Skeletal muscle tissue (tissue), 4 donors: ENCODE measurements around the gene EMP2. TPM values are rescaled to one million over a fixed set of nuclear protein-coding genes. Genes with fewer than 3 reads are reported as not detected.
A peak's percentile ranks its signal among the peaks of the same experiment; 100 is the strongest.
"Not testable (repeated sequence)": the region's sequence is repeated elsewhere in the genome, so short reads cannot be mapped to it uniquely, and the experiment has no call there.

Source experiments
- H3K27ac ChIP-seq: one replicate; pipeline ENCODE4 v1.7.0; 2013; ENCODE audit warnings: mild to moderate bottlenecking, low read depth, low read length, inconsistent platforms
- H3K27me3 ChIP-seq, 3 donors: one replicate each; pipeline ENCODE4 v1.7.0; 2013; ENCODE audit warnings: low read length in 3 of 3; ENCODE audit not compliant: control insufficient read depth in 3 of 3, insufficient read depth in 3 of 3
- H3K36me3 ChIP-seq, 3 donors: one replicate each; pipeline ENCODE4 v1.7.0; 2013; ENCODE audit warnings: low read length in 3 of 3; ENCODE audit not compliant: control insufficient read depth in 3 of 3, insufficient read depth in 3 of 3
- H3K4me1 ChIP-seq, 3 donors: one replicate each; pipeline ENCODE4 v1.7.0; 2013; ENCODE audit warnings: low read length in 3 of 3, mild to moderate bottlenecking in 3 of 3; ENCODE audit not compliant: control insufficient read depth in 3 of 3, insufficient read depth in 3 of 3
- H3K4me3 ChIP-seq, 3 donors: one replicate each; pipeline ENCODE4 v1.7.0; 2013; ENCODE audit warnings: low read length in 3 of 3
- H3K9ac ChIP-seq, 3 donors: one replicate each; pipeline ENCODE4 v1.7.0; 2013; ENCODE audit warnings: low read length in 3 of 3, mild to moderate bottlenecking in 3 of 3, moderate library complexity in 2 of 3, low read depth in 1 of 3
- H3K9me3 ChIP-seq, 3 donors: one replicate each; pipeline ENCODE4 v1.7.0; 2013; ENCODE audit warnings: low read length in 3 of 3; ENCODE audit not compliant: control insufficient read depth in 3 of 3
- total RNA-seq: library from RNA; depleted of rRNA; stranded (reverse); fragments of >200 nt; gene quantifications from one replicate; pipeline ENCODE4 v1.2.3, GENCODE V29; 2014
- donor health status: Osteomylitis.

The EMP2 gene
- total RNA-seq, 1 donor from 2014 or later, result 42.8 TPM

DNA sequence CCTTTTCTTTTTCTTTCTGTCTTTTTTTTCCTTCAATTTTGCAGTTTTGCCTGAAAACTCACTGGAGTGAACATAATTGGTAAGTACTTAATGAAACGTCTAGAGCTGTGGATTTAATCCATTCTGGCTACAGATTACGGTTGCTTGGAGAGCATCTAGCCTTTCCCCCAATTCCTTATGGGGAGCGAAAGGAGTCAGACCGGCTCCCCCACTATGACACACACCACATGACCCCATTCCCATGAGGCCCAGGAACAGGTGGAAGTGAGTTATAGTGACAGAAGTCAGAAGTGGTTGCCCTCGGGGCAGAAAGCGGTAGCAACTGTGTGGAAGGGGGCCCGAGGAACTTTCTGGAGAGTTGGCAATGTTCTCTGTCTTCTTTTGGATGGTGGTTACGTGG, 41.2 kb downstream of the EMP2 start:
- H3K4me3 ChIP-seq, result no peak overlapping the region
- peaks cover 0 to 4% (median 2%) of the 10 kb centered on the region in 3 donors for H3K4me1 ChIP-seq
- no peak overlapping the region for H3K9ac ChIP-seq
- H3K27me3 ChIP-seq, result no peaks in the 10 kb centered on the region
- peak overlapping the region; percentile 22 for H3K27ac ChIP-seq
- peaks cover 18 to 43% (median 43%) of the 10 kb centered on the region in 3 donors for H3K36me3 ChIP-seq
- no peaks in the 10 kb centered on the region for H3K9me3 ChIP-seq

DNA sequence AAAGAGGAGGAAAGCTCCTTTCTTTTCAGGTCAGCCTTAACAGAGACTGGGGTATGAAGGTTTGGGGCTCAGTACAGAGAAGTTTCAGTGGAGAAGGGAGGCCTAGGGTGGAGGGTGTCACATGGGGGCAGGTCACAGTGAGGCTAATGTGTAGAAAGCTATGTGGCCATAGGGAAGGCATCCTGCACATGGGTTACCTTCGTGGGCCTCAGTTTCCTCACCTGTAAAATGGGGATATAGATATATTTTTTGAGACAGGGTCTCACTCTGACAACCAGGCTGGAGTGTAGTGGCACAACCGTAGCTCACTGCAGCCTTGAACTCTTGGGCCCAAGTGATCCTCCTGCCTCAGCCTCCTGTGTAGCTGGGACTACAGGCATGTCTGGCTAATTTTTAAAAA, 41.8 kb downstream of the EMP2 start:
- Histone ChIP-seq H3K4me1 (peaks cover 0 to 4% (median 2%) of the 10 kb centered on the region in 3 donors), H3K9ac (no peak overlapping the region), H3K27ac (no peak overlapping the region), H3K9me3 (no peaks in the 10 kb centered on the region), H3K36me3 (peaks cover 18 to 45% (median 42%) of the 10 kb centered on the region in 3 donors), H3K4me3 (no peak overlapping the region), H3K27me3 (no peaks in the 10 kb centered on the region)

DNA sequence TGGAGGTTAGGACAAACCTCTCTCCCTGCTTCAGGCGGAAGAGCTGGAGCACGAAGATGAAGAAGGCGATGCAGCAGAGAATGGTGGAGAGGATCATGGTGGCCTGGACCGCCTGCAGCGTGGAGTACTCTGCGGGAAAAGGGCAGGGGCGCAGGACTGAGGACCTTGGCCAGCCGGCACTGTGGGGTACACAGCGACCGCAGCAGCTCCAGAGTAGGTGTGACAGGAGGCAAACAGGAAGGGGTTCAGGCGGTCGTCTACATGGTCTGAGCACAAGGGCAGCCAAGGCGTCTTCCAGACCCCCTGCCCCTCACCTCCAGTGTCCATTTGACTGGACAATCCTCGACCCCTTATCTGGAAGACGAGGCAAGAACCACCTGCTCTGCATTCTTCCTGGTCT, 42.5 kb downstream of the EMP2 start:
- H3K9ac ChIP-seq, result no peak overlapping the region
- no peaks in the 10 kb centered on the region for H3K9me3 ChIP-seq
- no peak overlapping the region for H3K4me3 ChIP-seq
- H3K4me1 ChIP-seq, result peaks cover 0 to 4% (median 2%) of the 10 kb centered on the region in 3 donors
- no peak overlapping the region for H3K27ac ChIP-seq
- no peaks in the 10 kb centered on the region for H3K27me3 ChIP-seq
- H3K36me3 ChIP-seq, result peaks cover 16 to 41% (median 39%) of the 10 kb centered on the region in 3 donors

DNA sequence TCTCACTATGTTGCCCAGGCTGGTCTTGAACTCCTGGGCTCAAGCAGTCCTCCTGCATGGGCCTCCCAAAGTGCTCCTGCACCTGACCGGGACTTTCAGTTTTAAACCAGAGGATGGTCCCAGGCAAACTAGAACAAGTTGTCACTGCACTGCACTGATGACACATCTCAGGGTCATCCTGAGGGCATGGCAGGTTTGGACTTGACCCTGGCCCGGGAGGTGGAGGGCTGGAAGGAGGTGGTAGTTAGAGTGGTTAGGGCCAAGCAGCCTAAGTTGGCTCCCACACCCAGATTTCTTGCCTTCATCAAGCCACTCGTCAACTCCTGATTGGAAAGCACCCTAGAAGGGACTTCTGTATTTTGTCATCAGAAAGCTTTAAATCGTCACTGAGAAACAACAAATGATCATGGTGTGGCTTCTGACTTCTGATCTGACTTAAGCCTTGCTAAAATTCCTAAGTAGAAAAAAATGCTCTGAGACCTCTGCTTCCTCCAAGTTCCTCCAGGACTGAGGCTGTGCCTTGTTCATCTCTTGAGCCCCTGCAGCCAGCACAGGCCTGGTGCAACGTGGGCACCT, 43.5 kb downstream of the EMP2 start:
- Histone ChIP-seq H3K9ac (no peak overlapping the region), H3K27ac (no peak overlapping the region), H3K27me3 (no peaks in the 10 kb centered on the region), H3K9me3 (no peaks in the 10 kb centered on the region), H3K36me3 (peaks cover 19 to 50% (median 36%) of the 10 kb centered on the region in 3 donors), H3K4me3 (no peak overlapping the region), H3K4me1 (peaks cover 0 to 4% (median 2%) of the 10 kb centered on the region in 3 donors)

DNA sequence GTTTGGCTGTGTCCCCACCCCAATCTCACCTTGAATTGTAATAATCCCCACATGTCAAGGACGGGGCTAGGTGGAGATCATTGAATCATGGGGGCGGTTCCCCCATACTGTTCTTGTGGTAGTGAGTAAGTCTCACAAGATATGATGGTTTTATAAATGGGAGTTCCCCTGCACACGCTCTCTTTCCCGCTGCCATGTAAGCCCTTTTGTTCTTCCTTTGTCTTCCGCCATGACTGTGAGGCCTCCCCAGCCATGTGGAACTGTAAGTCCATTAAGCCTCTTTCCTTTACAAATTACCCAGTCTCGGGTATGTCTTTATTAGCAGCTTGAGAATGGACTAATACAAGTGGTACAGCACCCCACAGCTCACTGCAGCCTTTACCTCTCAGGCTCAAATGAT, 44.1 kb downstream of the EMP2 start:
- not testable (repeated sequence) for H3K27ac ChIP-seq, H3K9me3 ChIP-seq, H3K27me3 ChIP-seq, H3K4me1 ChIP-seq, H3K9ac ChIP-seq, H3K4me3 ChIP-seq
- H3K36me3 ChIP-seq, result peaks cover 19 to 54% (median 33%) of the 10 kb centered on the region in 3 donors

DNA sequence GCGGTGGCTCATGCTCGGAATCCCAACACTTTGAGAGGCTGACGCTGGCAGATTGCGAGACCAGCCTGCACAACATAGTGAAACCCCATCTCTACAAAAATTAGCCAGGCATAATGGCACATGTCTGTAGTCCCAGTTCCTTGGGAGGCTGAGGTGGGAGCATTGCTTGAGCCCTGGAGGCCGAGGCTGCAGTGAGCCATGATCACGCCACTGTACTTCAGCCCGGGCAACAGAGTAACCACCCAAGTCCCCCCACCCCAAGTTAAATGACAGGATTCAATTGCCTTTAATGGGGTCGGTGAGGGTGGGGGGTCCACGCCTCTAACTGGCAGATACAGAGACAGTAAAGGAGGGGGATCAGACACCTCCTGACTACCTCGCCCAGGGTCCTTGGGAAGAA, 44.9 kb downstream of the EMP2 start:
- Histone ChIP-seq H3K36me3 (peaks cover 19 to 56% (median 33%) of the 10 kb centered on the region in 3 donors), H3K9ac (no peak overlapping the region)

DNA sequence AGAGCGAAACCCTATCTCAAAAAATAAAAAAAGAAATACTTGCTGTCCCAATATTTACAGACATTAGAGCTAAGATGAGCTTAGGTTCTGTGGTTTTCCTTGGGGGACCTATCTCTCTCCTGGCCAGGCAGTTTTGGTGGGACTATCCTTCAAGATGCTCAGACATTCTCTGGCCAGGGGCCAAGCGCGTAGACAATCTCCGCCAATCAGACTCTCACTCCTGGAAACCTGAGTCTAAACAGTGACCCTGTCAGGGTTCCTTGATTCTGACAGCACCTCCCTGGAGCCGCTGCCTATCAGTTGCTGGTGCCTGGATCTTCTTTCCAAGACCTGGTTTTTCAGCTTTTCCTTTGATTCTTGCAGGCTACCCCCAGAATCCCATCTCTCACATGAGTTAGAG, 45.6 kb downstream of the EMP2 start:
- Histone ChIP-seq H3K9me3 (no peaks in the 10 kb centered on the region), H3K27me3 (no peaks in the 10 kb centered on the region), H3K4me1 (peaks cover 0 to 7% (median 5%) of the 10 kb centered on the region in 3 donors), H3K9ac (no peak overlapping the region), H3K36me3 (peaks cover 19 to 57% (median 33%) of the 10 kb centered on the region in 3 donors), H3K27ac (no peak overlapping the region), H3K4me3 (no peak overlapping the region)

More for the DNA sequence above, 44.9 kb downstream of the EMP2 start:
- Histone ChIP-seq H3K27ac (no peak overlapping the region), H3K4me1 (peaks cover 0 to 5% (median 3%) of the 10 kb centered on the region in 3 donors), H3K9me3 (no peaks in the 10 kb centered on the region), H3K27me3 (no peaks in the 10 kb centered on the region), H3K4me3 (no peak overlapping the region)

DNA sequence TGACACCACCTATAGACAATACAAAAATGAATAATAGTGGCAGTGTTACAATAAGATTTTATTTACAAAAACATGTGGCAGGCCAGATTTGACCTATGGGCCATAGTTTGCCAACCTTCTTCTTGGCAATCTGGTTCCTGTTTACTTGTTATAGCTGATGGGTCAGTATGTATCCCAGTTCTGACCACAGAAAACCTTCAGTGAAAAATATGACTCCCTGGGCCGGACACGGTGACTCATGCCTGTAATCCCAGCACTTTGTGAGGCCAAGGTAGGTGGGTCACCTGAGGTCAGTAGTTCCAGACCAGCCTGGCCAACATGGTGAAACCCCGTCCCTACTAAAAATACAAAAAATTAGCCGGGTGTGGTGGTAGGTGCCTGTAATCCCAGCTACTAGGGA, 46.8 kb downstream of the EMP2 start:
- peaks cover 18 to 53% (median 32%) of the 10 kb centered on the region in 3 donors for H3K36me3 ChIP-seq
- not testable (repeated sequence) for H3K27ac ChIP-seq, H3K4me1 ChIP-seq

DNA sequence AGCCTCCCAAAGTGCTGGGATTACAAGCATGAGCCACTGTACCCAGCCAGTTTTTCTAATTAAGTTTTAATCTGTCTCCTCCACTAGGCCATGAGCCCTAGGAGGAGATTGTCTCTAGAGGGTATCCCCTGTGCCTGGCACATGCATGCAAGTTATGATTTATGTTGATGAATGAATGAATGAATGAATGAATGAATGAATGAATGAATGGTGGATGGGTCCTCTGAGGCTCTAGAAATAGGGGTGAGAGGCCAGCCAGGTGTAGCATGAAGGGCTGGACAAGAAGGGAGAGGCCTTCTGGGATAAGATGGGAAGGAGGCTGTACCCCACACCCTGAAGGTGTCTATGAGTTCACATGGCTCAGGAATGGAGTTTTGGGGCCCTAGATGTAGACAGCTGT, 48.8 kb downstream of the EMP2 start:
- Histone ChIP-seq H3K27me3 (no peaks in the 10 kb centered on the region), H3K9ac (no peak overlapping the region), H3K4me1 (peaks cover 0 to 15% (median 5%) of the 10 kb centered on the region in 3 donors), H3K9me3 (no peaks in the 10 kb centered on the region), H3K4me3 (no peak overlapping the region), H3K36me3 (peaks cover 5 to 34% (median 12%) of the 10 kb centered on the region in 3 donors), H3K27ac (no peak overlapping the region)

More for the DNA sequence above, 46.8 kb downstream of the EMP2 start:
- H3K9ac ChIP-seq, H3K27me3 ChIP-seq, H3K4me3 ChIP-seq, H3K9me3 ChIP-seq: not testable (repeated sequence)

DNA sequence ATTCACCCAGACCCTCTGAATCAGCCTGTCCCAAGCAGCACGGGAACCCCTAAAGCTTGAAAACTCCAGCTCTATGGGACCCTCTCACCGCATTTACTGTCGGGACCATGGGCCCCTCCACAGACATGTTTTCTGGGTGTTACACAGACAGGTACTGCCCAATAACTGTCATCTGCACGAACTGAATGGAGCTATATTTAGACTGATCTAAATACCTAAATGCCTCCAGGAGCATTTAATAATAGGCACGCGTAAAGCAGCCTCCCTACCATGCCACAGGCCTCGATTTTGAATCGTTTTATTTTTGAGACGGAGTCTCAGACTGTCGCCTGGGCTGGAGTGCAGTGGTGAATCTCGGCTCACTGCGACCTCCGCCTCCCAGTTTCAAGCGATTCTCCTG, 49.7 kb downstream of the EMP2 start:
- no peaks in the 10 kb centered on the region for H3K9me3 ChIP-seq
- H3K36me3 ChIP-seq, result peaks cover 6 to 36% (median 8%) of the 10 kb centered on the region in 3 donors
- H3K4me3 ChIP-seq, result no peak overlapping the region
- peak overlapping the region in 2 of 3 donors; percentile 0 to 40 for H3K9ac ChIP-seq
- no peaks in the 10 kb centered on the region for H3K27me3 ChIP-seq
- peaks cover 0 to 15% (median 5%) of the 10 kb centered on the region in 3 donors for H3K4me1 ChIP-seq
- no peak overlapping the region for H3K27ac ChIP-seq
